Cardiac septum (tissue), 1 donor: ENCODE results near the gene MMP7. TPM values are rescaled to one million over a fixed set of nuclear protein-coding genes. Genes with fewer than 3 reads are reported as not detected.

Experiments used
- DNase-seq: peaks from one replicate; pipeline ENCODE4 v3.0.0-alpha.2; 2020; ENCODE audit warnings: low spot score
- intact Hi-C: fragments of 100-400 bp; cut with DNase I; formaldehyde crosslinking; loops from one replicate; pipeline ENCODE4 v1.14.0; 2022
- total RNA-seq: library from RNA; stranded (reverse); fragmentation: NEBNext Ultra II Directional; extraction: Animal tissue kit (Norgen Biotek cat#: 25700); gene quantifications from one replicate; pipeline ENCODE4 v1.2.1, GENCODE V29; 2021
- donor health status: DM: no; HTN: no; CAD: no.

MMP7 gene
- total RNA-seq, 1 donor from 2014 or later: not detected

GRCh38 chr11:102471474-102471873, 59.1 kb downstream of the MMP7 start:
- intact Hi-C loops: no loop called here
- no peak for DNase-seq

Other genes with a start within 250 kb of the MMP7 start
- 1.8 TPM for gene BIRC3, start 213.3 kb downstream of the MMP7 start, total RNA-seq
- gene BIRC2, start 183.5 kb downstream of the MMP7 start, total RNA-seq: 31.5 TPM
- gene TMEM123, start 78.0 kb downstream of the MMP7 start, total RNA-seq: 50.6 TPM
- gene MMP20, start 94.6 kb upstream of the MMP7 start, total RNA-seq: not detected
- gene MMP27, start 175.0 kb upstream of the MMP7 start, total RNA-seq: not detected
- 0.94 TPM for gene MMP8, start 194.2 kb upstream of the MMP7 start, total RNA-seq
- not detected for gene MMP10, start 249.9 kb upstream of the MMP7 start, total RNA-seq